ENCODE measurements around the gene STXBP5.

STXBP5 gene

DNA sequence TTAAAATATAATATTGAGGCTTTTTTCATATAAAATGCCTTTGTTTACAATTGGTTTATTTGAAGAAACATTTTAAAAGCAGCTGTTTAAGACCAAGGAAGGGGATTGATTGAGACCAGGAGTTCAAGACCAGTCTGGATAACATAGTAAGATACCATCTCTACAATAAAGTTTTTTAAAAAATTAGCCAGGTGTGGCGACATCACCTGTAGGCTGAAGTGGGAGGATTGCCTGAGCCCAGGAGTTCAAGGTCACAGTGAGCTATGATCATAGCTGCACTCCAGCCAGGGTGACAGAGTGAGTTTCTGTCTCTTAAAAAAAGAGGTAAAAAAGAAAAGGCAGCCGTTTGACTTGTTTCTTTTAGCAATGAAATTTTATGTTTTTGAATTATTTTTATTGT, 117.0 kb downstream of the STXBP5 start:
- H3K27ac ChIP-seq (ENCODE audit: low read length) = no peak overlapping the region
- H3K9me3 ChIP-seq (replicated peaks; ENCODE audit: insufficient read depth, low read length) = no peaks in the 10 kb centered on the region
- no peak for DNase-seq
- no peaks in the 10 kb centered on the region for H4K20me1 ChIP-seq (ENCODE audit: insufficient read depth, low read length)
- no peak overlapping the region for H3K4me2 ChIP-seq (ENCODE audit: low read depth, low read length)
- no peak overlapping the region for H3K4me3 ChIP-seq (ENCODE audit: low read length)
- no peaks in the 10 kb centered on the region for H3K79me2 ChIP-seq (ENCODE audit: low read length)
- no peaks in the 10 kb centered on the region for H3K36me3 ChIP-seq (replicated peaks; ENCODE audit: insufficient read depth, low read length)
- no peaks in the 10 kb centered on the region for H3K4me1 ChIP-seq (ENCODE audit: low read length)
- no peaks in the 10 kb centered on the region for H3F3A ChIP-seq (ENCODE audit: insufficient read depth, low read length)
- H2AFZ ChIP-seq (ENCODE audit: low read length) = no peak overlapping the region
- H3K9me2 ChIP-seq (replicated peaks; ENCODE audit: insufficient read depth, low read length) = no peaks in the 10 kb centered on the region
- H3K27me3 ChIP-seq (replicated peaks; ENCODE audit: insufficient read depth, low read length) = no peaks in the 10 kb centered on the region
- TF ChIP-seq EZH2phosphoT487 (IDR thresholded peaks at IDR 0.05; ENCODE audit: low read length) (no peak), EZH2 (optimal IDR thresholded peaks at IDR 0.05; ENCODE audit: low read depth, low read length) (no peak)
- TF ChIP-seq, protein P1, sequence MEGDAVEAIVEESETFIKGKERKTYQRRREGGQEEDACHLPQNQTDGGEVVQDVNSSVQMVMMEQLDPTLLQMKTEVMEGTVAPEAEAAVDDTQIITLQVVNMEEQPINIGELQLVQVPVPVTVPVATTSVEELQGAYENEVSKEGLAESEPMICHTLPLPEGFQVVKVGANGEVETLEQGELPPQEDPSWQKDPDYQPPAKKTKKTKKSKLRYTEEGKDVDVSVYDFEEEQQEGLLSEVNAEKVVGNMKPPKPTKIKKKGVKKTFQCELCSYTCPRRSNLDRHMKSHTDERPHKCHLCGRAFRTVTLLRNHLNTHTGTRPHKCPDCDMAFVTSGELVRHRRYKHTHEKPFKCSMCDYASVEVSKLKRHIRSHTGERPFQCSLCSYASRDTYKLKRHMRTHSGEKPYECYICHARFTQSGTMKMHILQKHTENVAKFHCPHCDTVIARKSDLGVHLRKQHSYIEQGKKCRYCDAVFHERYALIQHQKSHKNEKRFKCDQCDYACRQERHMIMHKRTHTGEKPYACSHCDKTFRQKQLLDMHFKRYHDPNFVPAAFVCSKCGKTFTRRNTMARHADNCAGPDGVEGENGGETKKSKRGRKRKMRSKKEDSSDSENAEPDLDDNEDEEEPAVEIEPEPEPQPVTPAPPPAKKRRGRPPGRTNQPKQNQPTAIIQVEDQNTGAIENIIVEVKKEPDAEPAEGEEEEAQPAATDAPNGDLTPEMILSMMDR (IDR thresholded peaks at IDR 0.05; ENCODE audit: low read length) = no peak
- H3K9ac ChIP-seq (ENCODE audit: low read length) = no peak overlapping the region

DNA sequence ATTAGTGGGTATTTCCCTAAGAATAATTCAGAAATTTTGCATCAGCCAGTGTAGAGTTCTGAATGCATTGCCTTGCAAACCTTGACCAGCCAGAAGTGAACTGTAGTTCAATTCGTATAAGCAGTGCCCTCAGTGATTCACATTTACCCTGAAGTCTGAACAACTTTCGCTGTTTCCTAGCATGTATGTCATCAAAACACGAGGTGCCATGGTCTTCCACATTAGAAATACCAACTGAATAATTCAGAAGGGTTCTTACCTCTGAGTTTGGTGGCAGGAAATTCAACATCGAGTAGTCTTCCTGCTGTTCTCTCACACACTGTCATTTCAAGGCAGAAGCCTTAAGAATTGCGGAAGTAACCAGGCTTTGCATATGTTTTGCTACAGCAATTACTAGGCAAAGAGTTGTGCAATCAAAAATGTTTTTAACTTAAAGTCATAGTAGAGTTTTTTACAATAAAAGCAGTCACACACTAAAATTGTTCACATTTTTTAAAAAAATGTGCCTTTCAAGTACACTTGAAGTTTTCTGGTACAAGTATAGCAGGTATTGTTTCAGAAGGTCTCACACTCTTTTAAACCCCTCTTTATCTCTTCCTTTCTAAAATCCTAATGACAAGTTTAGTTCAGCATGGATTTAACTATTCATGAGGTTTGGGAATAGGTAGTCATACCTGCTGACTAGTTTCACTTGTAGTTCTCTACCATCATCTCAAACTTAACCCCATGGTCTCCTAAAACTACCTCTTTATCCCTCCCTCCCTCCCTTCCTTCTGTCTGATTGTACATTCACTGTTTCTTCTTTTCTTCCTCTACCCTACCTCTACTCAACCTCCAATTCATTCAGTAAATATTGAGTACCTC, 118.3 kb downstream of the STXBP5 start:
- Histone ChIP-seq H3K27ac (ENCODE audit: low read length) (no peak overlapping the region), H2AFZ (ENCODE audit: low read length) (no peak overlapping the region), H3F3A (ENCODE audit: insufficient read depth, low read length) (no peaks in the 10 kb centered on the region), H3K79me2 (ENCODE audit: low read length) (no peaks in the 10 kb centered on the region), H3K4me2 (ENCODE audit: low read depth, low read length) (no peak overlapping the region), H3K9me2 (replicated peaks; ENCODE audit: insufficient read depth, low read length) (no peaks in the 10 kb centered on the region), H3K4me1 (ENCODE audit: low read length) (no peaks in the 10 kb centered on the region), H3K9me3 (replicated peaks; ENCODE audit: insufficient read depth, low read length) (no peaks in the 10 kb centered on the region), H4K20me1 (ENCODE audit: insufficient read depth, low read length) (no peaks in the 10 kb centered on the region), H3K36me3 (replicated peaks; ENCODE audit: insufficient read depth, low read length) (no peaks in the 10 kb centered on the region), H3K27me3 (replicated peaks; ENCODE audit: insufficient read depth, low read length) (no peaks in the 10 kb centered on the region), H3K9ac (ENCODE audit: low read length) (no peak overlapping the region), H3K4me3 (ENCODE audit: low read length) (no peak overlapping the region)
- TF ChIP-seq EZH2 (optimal IDR thresholded peaks at IDR 0.05; ENCODE audit: low read depth, low read length) = no peak
- no peak for TF ChIP-seq EZH2phosphoT487 (IDR thresholded peaks at IDR 0.05; ENCODE audit: low read length)
- TF ChIP-seq, protein P1 (IDR thresholded peaks at IDR 0.05; ENCODE audit: low read length) = no peak
- no peak for DNase-seq

DNA sequence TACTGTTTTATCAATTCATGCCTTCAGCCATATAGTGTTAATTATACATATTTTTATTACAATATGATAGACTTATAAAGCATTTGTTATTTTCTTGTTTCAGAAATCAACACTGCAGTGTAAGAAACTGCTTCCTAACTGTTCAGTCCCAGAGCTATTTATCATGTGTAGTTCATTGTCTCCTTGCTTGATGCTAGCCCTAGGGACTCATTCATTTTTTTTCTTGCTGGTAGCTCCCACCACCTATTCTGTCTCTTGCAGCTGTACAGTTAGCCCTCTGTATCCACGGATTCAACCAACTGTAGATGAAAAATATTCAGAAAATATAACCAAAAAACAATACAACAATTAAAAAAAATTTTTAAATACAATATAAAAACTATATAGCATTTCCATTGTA, 121.3 kb downstream of the STXBP5 start:
- no peak overlapping the region for H2AFZ ChIP-seq (ENCODE audit: low read length)
- H3K4me1 ChIP-seq (ENCODE audit: low read length) = no peaks in the 10 kb centered on the region
- H4K20me1 ChIP-seq (ENCODE audit: insufficient read depth, low read length) = no peaks in the 10 kb centered on the region
- H3K27me3 ChIP-seq (replicated peaks; ENCODE audit: insufficient read depth, low read length) = no peaks in the 10 kb centered on the region
- H3K36me3 ChIP-seq (replicated peaks; ENCODE audit: insufficient read depth, low read length) = no peaks in the 10 kb centered on the region
- no peak overlapping the region for H3K4me3 ChIP-seq (ENCODE audit: low read length)
- no peak overlapping the region for H3K27ac ChIP-seq (ENCODE audit: low read length)
- H3K9ac ChIP-seq (ENCODE audit: low read length) = no peak overlapping the region
- no peak for TF ChIP-seq EZH2 (optimal IDR thresholded peaks at IDR 0.05; ENCODE audit: low read depth, low read length)
- no peak for TF ChIP-seq EZH2phosphoT487 (IDR thresholded peaks at IDR 0.05; ENCODE audit: low read length)
- TF ChIP-seq, protein P1 (IDR thresholded peaks at IDR 0.05; ENCODE audit: low read length) = no peak
- no peak for DNase-seq
- H3K79me2 ChIP-seq (ENCODE audit: low read length) = no peaks in the 10 kb centered on the region
- H3K4me2 ChIP-seq (ENCODE audit: low read depth, low read length) = no peak overlapping the region
- no peaks in the 10 kb centered on the region for H3F3A ChIP-seq (ENCODE audit: insufficient read depth, low read length)
- no peaks in the 10 kb centered on the region for H3K9me2 ChIP-seq (replicated peaks; ENCODE audit: insufficient read depth, low read length)
- H3K9me3 ChIP-seq (replicated peaks; ENCODE audit: insufficient read depth, low read length) = no peaks in the 10 kb centered on the region

All from MM.1S (cell line).